Trophoblast cell (in vitro differentiated cells and primary cell): Measurements from ENCODE around the gene RILPL2.
A peak's percentile ranks its signal among the peaks of the same experiment; 100 is the strongest.
"Not testable (repeated sequence)": the region's sequence is repeated elsewhere in the genome, so short reads cannot be mapped to it uniquely, and the experiment has no call there.

Source experiments
- DNase-seq, 2 donors: peaks; one replicate each; pipeline ENCODE4 v3.0.0-alpha.2; 2016
- H2AFZ ChIP-seq: 2 replicates; pipeline ENCODE4 v1.6.1; 2013; ENCODE audit warnings: low read length, moderate library complexity, mild to moderate bottlenecking; ENCODE audit not compliant: insufficient read depth, poor library complexity
- H2AK5ac ChIP-seq: 2 replicates; pipeline ENCODE4 v1.6.1; 2013; ENCODE audit warnings: mild to moderate bottlenecking, low read length
- H2BK120ac ChIP-seq: 2 replicates; pipeline ENCODE4 v1.6.1; 2013; ENCODE audit warnings: low read length, mild to moderate bottlenecking, moderate library complexity; ENCODE audit not compliant: insufficient read depth, poor library complexity
- H2BK12ac ChIP-seq: 2 replicates; pipeline ENCODE4 v1.6.1; 2013; ENCODE audit warnings: mild to moderate bottlenecking, low read length, moderate library complexity
- H2BK5ac ChIP-seq: 2 replicates; pipeline ENCODE4 v1.6.1; 2013; ENCODE audit warnings: low read length, low read depth, moderate library complexity, mild to moderate bottlenecking; ENCODE audit not compliant: poor library complexity
- H3K14ac ChIP-seq: 2 replicates; pipeline ENCODE4 v1.6.1; 2013; ENCODE audit warnings: mild to moderate bottlenecking, low read length
- H3K18ac ChIP-seq: 2 replicates; pipeline ENCODE4 v1.6.1; 2013; ENCODE audit warnings: mild to moderate bottlenecking, low read length
- H3K23ac ChIP-seq: 2 replicates; pipeline ENCODE4 v1.6.1; 2013; ENCODE audit warnings: low read length
- H3K27ac ChIP-seq: 2 replicates; pipeline ENCODE4 v1.5.1; 2013; ENCODE audit warnings: low read depth, mild to moderate bottlenecking, inconsistent platforms, low read length, moderate library complexity
- H3K27me3 ChIP-seq: 2 replicates; pipeline ENCODE4 v1.6.1; 2013; ENCODE audit warnings: inconsistent platforms, mild to moderate bottlenecking, low read length, moderate library complexity; ENCODE audit not compliant: insufficient read depth
- H3K36me3 ChIP-seq, 2 experiments: 1 replicate in 1 of 2; 2 replicates in 1 of 2; pipeline ENCODE4 v1.6.1; 2013; ENCODE audit warnings: low read length in 2 of 2, mild to moderate bottlenecking in 2 of 2, moderate library complexity in 1 of 2; ENCODE audit not compliant: insufficient read depth in 2 of 2, control insufficient read depth in 1 of 2
- H3K4ac ChIP-seq: 2 replicates; pipeline ENCODE4 v1.6.1; 2013; ENCODE audit warnings: low read depth, mild to moderate bottlenecking, low read length, moderate library complexity
- H3K4me1 ChIP-seq, 2 experiments: 1 replicate in 1 of 2; 2 replicates in 1 of 2; pipeline ENCODE4 v1.6.1; 2013; ENCODE audit warnings: low read length in 2 of 2, mild to moderate bottlenecking in 2 of 2, moderate library complexity in 1 of 2; ENCODE audit not compliant: insufficient read depth in 2 of 2, control insufficient read depth in 1 of 2
- H3K4me2 ChIP-seq: 2 replicates; pipeline ENCODE4 v1.6.1; 2013; ENCODE audit warnings: inconsistent platforms, mild to moderate bottlenecking, low read length, moderate library complexity
- H3K4me3 ChIP-seq: 2 replicates; pipeline ENCODE4 v1.5.1; 2013; ENCODE audit warnings: mild to moderate bottlenecking, low read depth, low read length, inconsistent platforms
- H3K79me1 ChIP-seq: one replicate; pipeline ENCODE4 v1.6.1; 2013; ENCODE audit warnings: low read length
- H3K79me2 ChIP-seq: 2 replicates; pipeline ENCODE4 v1.6.1; 2013; ENCODE audit warnings: low read length, mild to moderate bottlenecking; ENCODE audit not compliant: control insufficient read depth, insufficient read depth, poor library complexity
- H3K9ac ChIP-seq: 2 replicates; pipeline ENCODE4 v1.6.1; 2013; ENCODE audit warnings: mild to moderate bottlenecking, low read length
- H3K9me3 ChIP-seq: 2 replicates; pipeline ENCODE4 v1.6.1; 2013; ENCODE audit warnings: low read depth, mild to moderate bottlenecking, control low read depth, inconsistent platforms, low read length; ENCODE audit not compliant: insufficient read depth
- H4K12ac ChIP-seq: 2 replicates; pipeline ENCODE4 v1.6.1; 2013; ENCODE audit warnings: low read depth, mild to moderate bottlenecking, low read length, moderate library complexity
- H4K8ac ChIP-seq: 2 replicates; pipeline ENCODE4 v1.6.1; 2013; ENCODE audit warnings: low read depth, mild to moderate bottlenecking, low read length, moderate library complexity
- H4K91ac ChIP-seq: one replicate; pipeline ENCODE4 v1.6.1; 2013; ENCODE audit warnings: low read depth, mild to moderate bottlenecking, low read length, moderate library complexity
- WGBS: extraction: QIAGEN DNeasy Blood & Tissue Kit; methylation state at CpG from one replicate; pipeline ENCODE4 v1.1.7; 2013; ENCODE audit warnings: missing lambda C conversion rate; ENCODE audit not compliant: insufficient read length, insufficient coverage; ENCODE audit errors: extremely low coverage; 5-methylcytosine and 5-hydroxymethylcytosine counted together

The RILPL2 gene

DNA sequence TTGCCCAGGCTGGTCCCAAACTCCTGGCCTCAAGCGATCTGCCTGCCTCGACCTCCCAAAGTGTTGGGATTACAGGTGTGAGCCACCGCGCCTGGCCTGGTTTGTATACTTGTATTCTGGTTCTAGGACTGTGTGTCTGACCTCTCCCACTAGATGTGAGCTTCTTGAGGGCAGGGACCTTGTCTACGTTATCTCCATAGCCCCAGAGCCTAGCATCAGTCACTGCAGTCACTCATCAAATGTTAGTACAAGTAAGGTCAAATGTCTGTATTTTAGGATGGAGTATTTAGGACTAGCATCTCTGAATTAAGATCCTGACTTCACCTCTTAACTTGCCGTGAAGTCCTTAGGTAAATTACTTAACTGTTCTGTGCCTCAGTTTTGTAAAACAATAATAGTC is 2.9 kb downstream of the RILPL2 start:
- no peak overlapping the region for H3K4me2 ChIP-seq
- peaks cover under 1 to 1% of the 10 kb centered on the region in 2 experiments for H3K36me3 ChIP-seq
- H3K79me1 ChIP-seq = peaks cover 3% of the 10 kb centered on the region
- no peak overlapping the region for H4K12ac ChIP-seq
- H2BK5ac ChIP-seq = no peak overlapping the region
- no peak overlapping the region for H3K4ac ChIP-seq
- H2BK120ac ChIP-seq = no peak overlapping the region
- WGBS = no CpG with 5 or more reads among the region's 6 CpGs
- H3K23ac ChIP-seq = no peak overlapping the region
- no peak for DNase-seq
- H3K14ac ChIP-seq = no peak overlapping the region
- H4K91ac ChIP-seq = no peak overlapping the region
- no peak overlapping the region for H3K18ac ChIP-seq
- no peak overlapping the region for H2BK12ac ChIP-seq
- no peaks in the 10 kb centered on the region for H3K27me3 ChIP-seq
- no peak overlapping the region for H2AK5ac ChIP-seq
- H3K9ac ChIP-seq = no peak overlapping the region
- no peak overlapping the region for H4K8ac ChIP-seq
- no peak overlapping the region for H3K4me3 ChIP-seq
- peaks cover 7% of the 10 kb centered on the region in 2 experiments for H3K4me1 ChIP-seq
- no peaks in the 10 kb centered on the region for H3K9me3 ChIP-seq
- no peak overlapping the region for H3K27ac ChIP-seq
- H3K79me2 ChIP-seq = no peaks in the 10 kb centered on the region
- no peak overlapping the region for H2AFZ ChIP-seq

GRCh38 chr12:123431951-123432817 is 4.3 kb downstream of the RILPL2 start:
- not testable (repeated sequence) for H4K91ac ChIP-seq
- peak overlapping the region; percentile 36 for H4K12ac ChIP-seq

GRCh38 chr12:123429101-123429500 is 7.4 kb downstream of the RILPL2 start:
- not testable (repeated sequence) for H3K18ac ChIP-seq, H2BK5ac ChIP-seq, H3K23ac ChIP-seq, H2BK12ac ChIP-seq, H3K14ac ChIP-seq, H4K8ac ChIP-seq, H2AK5ac ChIP-seq, H3K4me1 ChIP-seq, H4K12ac ChIP-seq, H3K4me3 ChIP-seq, H2BK120ac ChIP-seq, H3K79me1 ChIP-seq, H3K27ac ChIP-seq, H3K4me2 ChIP-seq, DNase-seq, H4K91ac ChIP-seq, H3K4ac ChIP-seq, H3K9ac ChIP-seq, H3K36me3 ChIP-seq, H2AFZ ChIP-seq, H3K27me3 ChIP-seq, H3K9me3 ChIP-seq, H3K79me2 ChIP-seq
- no CpG with 5 or more reads among the region's 8 CpGs for WGBS

More at GRCh38 chr12:123431951-123432817, 4.3 kb downstream of the RILPL2 start:
- H3K9me3 ChIP-seq, H3K4me3 ChIP-seq, H3K14ac ChIP-seq, H3K4ac ChIP-seq, H2AK5ac ChIP-seq, H2BK120ac ChIP-seq, H4K8ac ChIP-seq, H3K27me3 ChIP-seq, H3K9ac ChIP-seq, H3K27ac ChIP-seq, H3K79me2 ChIP-seq, H3K18ac ChIP-seq, H3K4me1 ChIP-seq, H2AFZ ChIP-seq, H2BK5ac ChIP-seq, H3K36me3 ChIP-seq, H2BK12ac ChIP-seq, H3K23ac ChIP-seq, H3K4me2 ChIP-seq, H3K79me1 ChIP-seq: not testable (repeated sequence)
- no CpG with 5 or more reads among the region's 15 CpGs for WGBS
- DNase-seq = peak; percentile 18 to 42

DNA sequence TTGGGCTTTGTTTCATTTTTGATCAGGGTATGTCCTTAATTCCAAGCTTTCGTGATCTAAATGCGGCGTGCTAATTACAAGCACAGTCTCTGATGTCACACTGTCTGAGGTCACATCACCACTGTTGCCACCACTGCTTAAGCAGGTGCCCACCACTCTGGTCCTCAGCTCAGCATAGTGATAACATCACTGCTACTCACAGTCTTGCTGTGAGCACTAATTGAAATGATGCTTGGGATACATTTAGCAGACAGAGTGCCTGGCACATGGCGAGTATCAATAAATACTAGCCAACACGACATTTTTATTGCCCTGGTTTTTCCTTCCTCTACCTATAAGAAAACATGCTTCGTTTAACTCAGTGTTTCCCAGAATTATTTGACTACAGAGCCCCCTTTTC is 7.9 kb downstream of the RILPL2 start:
- H3K27me3 ChIP-seq = no peaks in the 10 kb centered on the region
- no peak overlapping the region for H2AFZ ChIP-seq
- H3K4me3 ChIP-seq = no peak overlapping the region
- no peak for DNase-seq
- H3K23ac ChIP-seq = no peak overlapping the region
- H4K91ac ChIP-seq = no peak overlapping the region
- H3K4ac ChIP-seq = no peak overlapping the region
- no peak overlapping the region for H4K12ac ChIP-seq
- H3K4me2 ChIP-seq = no peak overlapping the region
- H2BK5ac ChIP-seq = no peak overlapping the region
- H2BK120ac ChIP-seq = no peak overlapping the region
- no CpG with 5 or more reads among the region's 6 CpGs for WGBS
- no peak overlapping the region for H3K27ac ChIP-seq
- no peak overlapping the region for H2BK12ac ChIP-seq
- no peaks in the 10 kb centered on the region for H3K79me2 ChIP-seq
- H3K9ac ChIP-seq = no peak overlapping the region
- H3K9me3 ChIP-seq = no peaks in the 10 kb centered on the region
- H3K79me1 ChIP-seq = no peaks in the 10 kb centered on the region
- H3K4me1 ChIP-seq = no peaks in the 10 kb centered on the region
- H3K18ac ChIP-seq = no peak overlapping the region
- H3K14ac ChIP-seq = no peak overlapping the region
- no peak overlapping the region for H4K8ac ChIP-seq
- H3K36me3 ChIP-seq = peaks cover 1 to 4% of the 10 kb centered on the region in 2 experiments
- H2AK5ac ChIP-seq = no peak overlapping the region
